ENCODE measurements around the gene CARD10.

- TF ChIP-seq POLR2AphosphoS5 (IDR thresholded peaks at IDR 0.05; ENCODE audit: low read depth, low read length) (no peak), POLR2A (IDR thresholded peaks at IDR 0.05; ENCODE audit: low read depth, low read length) (no peak), TAF1 (IDR thresholded peaks at IDR 0.05; ENCODE audit: borderline replicate concordance, low read depth, low read length) (no peak)
These were observed 30.5 kb upstream of the CARD10 start for GRCh38 chr22:37549704-37550059.
